Nasal cavity respiratory epithelium epithelial cell of viscerocranial mucosa (primary cell): ENCODE measurements around the gene NINJ2. TPM values are rescaled to one million over a fixed set of nuclear protein-coding genes. Genes with fewer than 3 reads are reported as not detected.

ENCODE experiments used
- total RNA-seq: library from RNA; depleted of rRNA; stranded (reverse); fragments of >200 nt; gene quantifications from 2 replicates; pipeline ENCODE4 v1.2.3, GENCODE V29; 2014

The NINJ2 gene, protein sequence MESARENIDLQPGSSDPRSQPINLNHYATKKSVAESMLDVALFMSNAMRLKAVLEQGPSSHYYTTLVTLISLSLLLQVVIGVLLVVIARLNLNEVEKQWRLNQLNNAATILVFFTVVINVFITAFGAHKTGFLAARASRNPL
- total RNA-seq, result 0.36 TPM in 1 of 2 replicates, not detected in the other

DNA sequence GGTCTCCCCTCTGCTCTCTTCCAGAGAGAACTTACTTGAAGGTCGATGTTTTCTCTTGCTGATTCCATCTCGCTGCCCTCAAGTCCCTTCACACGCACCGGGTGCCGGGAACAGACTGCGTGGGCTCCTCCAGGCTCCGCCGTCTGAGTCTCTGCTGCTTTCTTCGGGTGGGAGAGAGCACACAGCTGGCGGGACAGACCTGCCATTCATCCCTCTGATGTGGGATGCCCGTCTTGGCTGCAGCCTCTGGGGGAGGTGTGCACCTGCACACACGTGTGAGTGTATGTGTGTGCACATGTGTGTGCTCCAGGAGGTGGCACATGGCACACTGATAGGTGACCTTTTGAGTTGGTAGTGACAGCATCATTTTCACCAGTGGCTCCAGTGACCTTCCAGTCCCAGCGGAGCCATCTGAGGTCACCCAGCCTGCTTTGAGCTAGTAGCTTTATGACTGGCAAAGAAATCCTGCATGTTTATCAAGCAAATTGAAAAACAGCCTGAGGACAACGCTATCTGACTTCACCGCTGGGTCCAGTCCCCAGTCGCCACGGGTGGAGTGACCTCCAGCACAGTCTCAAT lies at the start of gene NINJ2:
Gene NINJ2 (minus strand): TSS at position 153 of the 579 bp plus-strand sequence. CDS start 85 bp downstream, at position 68.

Other genes starting within 250 kb of the NINJ2 start
- 4.7 and 22.9 TPM in 2 replicates for gene B4GALNT3, start 203.5 kb downstream of the NINJ2 start, total RNA-seq
- 96.7 and 314 TPM in 2 replicates for gene WNK1, start 89.1 kb upstream of the NINJ2 start, total RNA-seq